Activated T-cell treated with anti-CD3 and anti-CD28 coated beads, Interleukin-2, amount 50 U/mL, for 24 hours (primary cell): Measurements from ENCODE around the gene RAD51B.

Source experiments
- DNase-seq: peaks from one replicate; pipeline ENCODE4 v3.0.0-alpha.2; 2020
- H3K27ac Mint-ChIP-seq: 2 replicates; pipeline ENCODE4 v1.8.0; 2020; ENCODE audit warnings: mild to moderate bottlenecking, mixed read lengths
- H3K27me3 Mint-ChIP-seq: 2 replicates; pipeline ENCODE4 v1.8.0; 2020; ENCODE audit warnings: mixed read lengths
- H3K36me3 Mint-ChIP-seq: 2 replicates; pipeline ENCODE4 v1.8.0; 2020; ENCODE audit warnings: low read depth, mixed read lengths
- H3K4me1 Mint-ChIP-seq: 2 replicates; pipeline ENCODE4 v1.8.0; 2020; ENCODE audit warnings: low read depth, mixed read lengths
- H3K4me3 Mint-ChIP-seq: 2 replicates; pipeline ENCODE4 v1.8.0; 2020; ENCODE audit warnings: mild to moderate bottlenecking, moderate library complexity, mixed read lengths
- H3K9me3 Mint-ChIP-seq: 2 replicates; pipeline ENCODE4 v1.8.0; 2020; ENCODE audit warnings: mixed read lengths

RAD51B gene

GRCh38 chr14:67819563-67820421 lies at the start of gene RAD51B:
Gene RAD51B (plus strand): TSS chr14:67819779.
- DNase-seq: peak; percentile 89
- Mint-ChIP-seq H3K9me3 (no peaks in the 10 kb centered on the region), H3K27ac (peak within 1 kb of the TSS; percentile 99), H3K27me3 (no peaks in the 10 kb centered on the region), H3K4me1 (peaks cover 44% of the 10 kb centered on the region), H3K4me3 (peak within 1 kb of the TSS; percentile 99), H3K36me3 (peaks cover 33% of the 10 kb centered on the region)

GRCh38 chr14:67773844-67774377 lies 45.7 kb upstream of the RAD51B start:
- DNase-seq: no peak
- H3K27me3 Mint-ChIP-seq: no peaks in the 10 kb centered on the region
- H3K4me1 Mint-ChIP-seq: no peaks in the 10 kb centered on the region
- peaks cover 98% of the 10 kb centered on the region for H3K36me3 Mint-ChIP-seq
- no peak overlapping the region for H3K4me3 Mint-ChIP-seq
- H3K27ac Mint-ChIP-seq: no peak overlapping the region
- no peaks in the 10 kb centered on the region for H3K9me3 Mint-ChIP-seq

- Mint-ChIP-seq H3K4me1 (no peaks in the 10 kb centered on the region), H3K27me3 (no peaks in the 10 kb centered on the region), H3K36me3 (peaks cover 99% of the 10 kb centered on the region), H3K27ac (no peak overlapping the region), H3K4me3 (no peak overlapping the region), H3K9me3 (no peaks in the 10 kb centered on the region)
- no peak for DNase-seq
These were observed 42.8 kb upstream of the RAD51B start for GRCh38 chr14:67776653-67777322.

GRCh38 chr14:67778792-67779191 lies 40.8 kb upstream of the RAD51B start:
- Mint-ChIP-seq H3K27ac (no peak overlapping the region), H3K9me3 (no peaks in the 10 kb centered on the region), H3K4me3 (no peak overlapping the region), H3K4me1 (no peaks in the 10 kb centered on the region), H3K36me3 (peaks cover 99% of the 10 kb centered on the region), H3K27me3 (no peaks in the 10 kb centered on the region)
- no peak for DNase-seq

- DNase-seq: no peak
- H3K36me3 Mint-ChIP-seq: peaks cover 99% of the 10 kb centered on the region
- no peaks in the 10 kb centered on the region for H3K27me3 Mint-ChIP-seq
- H3K9me3 Mint-ChIP-seq: no peaks in the 10 kb centered on the region
- H3K4me3 Mint-ChIP-seq: no peak overlapping the region
- no peaks in the 10 kb centered on the region for H3K4me1 Mint-ChIP-seq
- H3K27ac Mint-ChIP-seq: no peak overlapping the region
These were observed 37.5 kb upstream of the RAD51B start for GRCh38 chr14:67782090-67782489.

- no peaks in the 10 kb centered on the region for H3K27me3 Mint-ChIP-seq
These were observed 35.2 kb upstream of the RAD51B start for GRCh38 chr14:67784244-67784823.

GRCh38 chr14:67785270-67786109 lies 34.1 kb upstream of the RAD51B start:
- Mint-ChIP-seq H3K4me1 (no peaks in the 10 kb centered on the region), H3K27me3 (no peaks in the 10 kb centered on the region), H3K27ac (no peak overlapping the region), H3K4me3 (no peak overlapping the region), H3K36me3 (peaks cover 99% of the 10 kb centered on the region), H3K9me3 (no peaks in the 10 kb centered on the region)
- no peak for DNase-seq

More at GRCh38 chr14:67784244-67784823, 35.2 kb upstream of the RAD51B start:
- Mint-ChIP-seq H3K4me1 (no peaks in the 10 kb centered on the region), H3K9me3 (no peaks in the 10 kb centered on the region), H3K27ac (no peak overlapping the region), H3K36me3 (peaks cover 99% of the 10 kb centered on the region), H3K4me3 (no peak overlapping the region)
- DNase-seq: no peak

GRCh38 chr14:67787673-67788072 lies 31.9 kb upstream of the RAD51B start:
- Mint-ChIP-seq H3K4me3 (no peak overlapping the region), H3K36me3 (peaks cover 93% of the 10 kb centered on the region), H3K9me3 (no peaks in the 10 kb centered on the region), H3K27me3 (no peaks in the 10 kb centered on the region), H3K27ac (no peak overlapping the region), H3K4me1 (no peaks in the 10 kb centered on the region)
- DNase-seq: no peak

- Mint-ChIP-seq H3K27me3 (no peaks in the 10 kb centered on the region), H3K27ac (no peak overlapping the region), H3K4me1 (no peaks in the 10 kb centered on the region), H3K4me3 (no peak overlapping the region), H3K36me3 (peaks cover 83% of the 10 kb centered on the region), H3K9me3 (no peaks in the 10 kb centered on the region)
- DNase-seq: no peak
These were observed 20.8 kb upstream of the RAD51B start for GRCh38 chr14:67798731-67799130.

- H3K27me3 Mint-ChIP-seq: no peaks in the 10 kb centered on the region
- no peak for DNase-seq
- H3K4me1 Mint-ChIP-seq: no peaks in the 10 kb centered on the region
- peaks cover 84% of the 10 kb centered on the region for H3K36me3 Mint-ChIP-seq
- H3K27ac Mint-ChIP-seq: no peak overlapping the region
- H3K4me3 Mint-ChIP-seq: no peak overlapping the region
- no peaks in the 10 kb centered on the region for H3K9me3 Mint-ChIP-seq
These were observed 18.8 kb upstream of the RAD51B start for GRCh38 chr14:67800743-67801142.

GRCh38 chr14:67806246-67806645 lies 13.3 kb upstream of the RAD51B start:
- peaks cover 1% of the 10 kb centered on the region for H3K4me1 Mint-ChIP-seq
- no peak overlapping the region for H3K4me3 Mint-ChIP-seq
- H3K36me3 Mint-ChIP-seq: peaks cover 89% of the 10 kb centered on the region
- H3K27ac Mint-ChIP-seq: peak overlapping the region; percentile 13
- H3K9me3 Mint-ChIP-seq: no peaks in the 10 kb centered on the region
- no peak for DNase-seq
- no peaks in the 10 kb centered on the region for H3K27me3 Mint-ChIP-seq

GRCh38 chr14:67814821-67815220 lies 4.8 kb upstream of the RAD51B start:
- Mint-ChIP-seq H3K36me3 (peaks cover 48% of the 10 kb centered on the region), H3K4me3 (peak overlapping the region; percentile 96), H3K4me1 (peaks cover 45% of the 10 kb centered on the region), H3K9me3 (no peaks in the 10 kb centered on the region), H3K27me3 (no peaks in the 10 kb centered on the region), H3K27ac (peak overlapping the region; percentile 20)
- no peak for DNase-seq

GRCh38 chr14:67815573-67816225 lies 3.9 kb upstream of the RAD51B start:
- no peaks in the 10 kb centered on the region for H3K9me3 Mint-ChIP-seq
- H3K27me3 Mint-ChIP-seq: no peaks in the 10 kb centered on the region
- H3K4me1 Mint-ChIP-seq: peaks cover 50% of the 10 kb centered on the region
- DNase-seq: no peak
- peaks cover 47% of the 10 kb centered on the region for H3K36me3 Mint-ChIP-seq
- peak overlapping the region; percentile 96 for H3K4me3 Mint-ChIP-seq
- peak overlapping the region; percentile 98 for H3K27ac Mint-ChIP-seq
